ENCODE measurements around the gene SLC2A5. TPM values are rescaled to one million over a fixed set of nuclear protein-coding genes. Genes with fewer than 3 reads are reported as not detected.
A peak's percentile ranks its signal among the peaks of the same experiment; 100 is the strongest.
"Not testable (repeated sequence)": the region's sequence is repeated elsewhere in the genome, so short reads cannot be mapped to it uniquely, and the experiment has no call there.

SLC2A5 gene, protein sequence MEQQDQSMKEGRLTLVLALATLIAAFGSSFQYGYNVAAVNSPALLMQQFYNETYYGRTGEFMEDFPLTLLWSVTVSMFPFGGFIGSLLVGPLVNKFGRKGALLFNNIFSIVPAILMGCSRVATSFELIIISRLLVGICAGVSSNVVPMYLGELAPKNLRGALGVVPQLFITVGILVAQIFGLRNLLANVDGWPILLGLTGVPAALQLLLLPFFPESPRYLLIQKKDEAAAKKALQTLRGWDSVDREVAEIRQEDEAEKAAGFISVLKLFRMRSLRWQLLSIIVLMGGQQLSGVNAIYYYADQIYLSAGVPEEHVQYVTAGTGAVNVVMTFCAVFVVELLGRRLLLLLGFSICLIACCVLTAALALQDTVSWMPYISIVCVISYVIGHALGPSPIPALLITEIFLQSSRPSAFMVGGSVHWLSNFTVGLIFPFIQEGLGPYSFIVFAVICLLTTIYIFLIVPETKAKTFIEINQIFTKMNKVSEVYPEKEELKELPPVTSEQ
- polyA plus RNA-seq (2013, experiment 1 of 2; ENCODE audit: insufficient read length), result 0.11 TPM
- 0.44 TPM for polyA plus RNA-seq (2013, experiment 2 of 2; ENCODE audit: insufficient read length)

DNA sequence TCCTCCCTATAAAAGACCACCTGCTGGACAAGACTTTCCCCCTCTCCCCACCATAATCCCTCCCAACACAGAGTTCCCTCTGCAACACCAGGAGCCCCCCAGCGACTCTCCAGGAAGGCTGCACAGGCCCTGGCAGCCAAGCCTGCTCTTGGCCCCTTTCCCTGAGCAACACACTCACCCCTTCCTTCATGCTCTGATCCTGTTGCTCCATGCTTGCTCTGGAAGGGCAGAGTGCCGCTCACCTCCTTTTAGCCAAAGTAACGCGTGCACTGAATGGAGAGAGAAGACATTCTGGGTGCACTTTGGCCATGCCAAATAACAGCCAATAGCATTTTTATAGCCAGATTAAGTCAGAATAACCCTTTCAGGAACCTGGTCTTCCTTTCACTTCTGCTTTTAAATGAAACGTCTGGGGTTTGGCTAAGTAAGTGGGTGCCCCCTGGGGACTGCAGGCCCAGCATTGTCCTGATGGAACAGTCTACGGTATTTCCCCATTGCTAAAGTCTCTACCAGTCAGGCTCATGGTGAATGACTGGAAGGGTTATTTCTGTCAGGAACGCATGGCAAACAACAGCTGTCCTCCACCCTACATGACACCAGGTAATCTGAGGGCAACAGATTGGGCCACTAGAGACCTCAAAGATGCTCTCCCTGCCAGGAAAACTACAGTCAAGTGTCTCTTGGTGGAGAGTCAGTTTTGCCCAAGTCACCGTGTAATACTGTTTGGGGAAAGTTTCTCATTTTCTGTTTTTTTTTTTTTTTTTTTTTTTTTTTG, at the start of gene SLC2A5:
Gene SLC2A5 (minus strand): TSS at position 310 of the 775 bp plus-strand sequence. CDS start 99 bp downstream, at position 211.
- DNase-seq, result no peak

DNA sequence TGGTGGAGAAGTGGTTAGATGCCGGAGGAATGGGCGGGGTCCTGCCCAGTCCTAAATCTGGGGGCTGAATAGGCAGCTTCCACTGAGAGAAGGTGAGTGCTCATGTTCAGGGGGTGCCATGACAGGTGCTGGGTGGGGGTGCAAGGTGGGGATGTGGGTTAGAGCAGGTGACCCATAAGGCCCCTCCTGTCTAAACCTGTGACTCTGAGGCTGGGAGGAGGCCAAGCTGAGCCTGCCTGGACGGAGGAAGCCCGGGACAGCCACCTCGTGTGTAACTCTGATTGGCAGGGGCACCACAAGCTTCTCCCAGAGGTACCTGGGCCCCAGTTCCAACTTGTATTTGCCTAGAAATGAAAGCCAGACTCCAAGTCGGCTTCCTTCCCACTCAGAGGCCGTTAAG, 48.8 kb upstream of the SLC2A5 start:
- no peak for DNase-seq

DNA sequence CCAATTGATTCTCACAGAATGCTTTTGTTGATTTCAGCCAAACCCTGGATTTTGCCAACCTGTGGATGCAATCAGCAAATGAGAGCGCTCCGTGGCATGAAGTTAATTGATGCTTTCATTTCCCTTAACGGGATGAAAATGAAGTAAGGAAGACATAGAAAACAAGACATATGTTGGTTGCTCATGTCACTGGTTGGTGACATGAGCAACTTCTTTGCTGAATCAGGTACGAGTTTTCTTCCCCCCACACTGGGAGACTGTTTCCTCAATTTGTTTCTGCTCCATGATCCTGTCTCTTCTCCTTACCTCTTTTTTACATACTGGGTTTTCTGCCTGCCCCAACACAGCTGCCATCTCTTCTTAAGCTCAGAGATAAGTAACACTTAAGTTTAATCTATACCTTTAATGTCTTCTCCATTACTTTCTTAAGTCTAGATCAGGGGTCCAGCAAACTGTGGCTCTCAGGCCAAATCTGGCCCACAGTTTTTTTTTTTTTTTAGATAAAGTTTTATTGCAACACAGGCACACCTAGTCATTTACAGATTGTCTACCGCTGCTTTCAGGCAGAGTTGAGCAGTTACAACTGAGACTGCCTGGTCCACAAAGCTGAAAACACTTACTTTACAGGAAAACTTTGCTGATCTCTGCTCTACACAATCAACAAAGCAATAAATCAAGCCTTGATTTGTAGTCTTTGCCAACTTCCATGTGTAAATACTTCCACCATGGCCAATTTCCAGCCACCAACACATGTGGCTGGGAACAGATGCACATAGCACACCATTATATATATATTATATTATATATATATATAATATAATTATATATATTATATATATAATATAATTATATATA, 46.1 kb upstream of the SLC2A5 start:
- DNase-seq, result no peak

DNA sequence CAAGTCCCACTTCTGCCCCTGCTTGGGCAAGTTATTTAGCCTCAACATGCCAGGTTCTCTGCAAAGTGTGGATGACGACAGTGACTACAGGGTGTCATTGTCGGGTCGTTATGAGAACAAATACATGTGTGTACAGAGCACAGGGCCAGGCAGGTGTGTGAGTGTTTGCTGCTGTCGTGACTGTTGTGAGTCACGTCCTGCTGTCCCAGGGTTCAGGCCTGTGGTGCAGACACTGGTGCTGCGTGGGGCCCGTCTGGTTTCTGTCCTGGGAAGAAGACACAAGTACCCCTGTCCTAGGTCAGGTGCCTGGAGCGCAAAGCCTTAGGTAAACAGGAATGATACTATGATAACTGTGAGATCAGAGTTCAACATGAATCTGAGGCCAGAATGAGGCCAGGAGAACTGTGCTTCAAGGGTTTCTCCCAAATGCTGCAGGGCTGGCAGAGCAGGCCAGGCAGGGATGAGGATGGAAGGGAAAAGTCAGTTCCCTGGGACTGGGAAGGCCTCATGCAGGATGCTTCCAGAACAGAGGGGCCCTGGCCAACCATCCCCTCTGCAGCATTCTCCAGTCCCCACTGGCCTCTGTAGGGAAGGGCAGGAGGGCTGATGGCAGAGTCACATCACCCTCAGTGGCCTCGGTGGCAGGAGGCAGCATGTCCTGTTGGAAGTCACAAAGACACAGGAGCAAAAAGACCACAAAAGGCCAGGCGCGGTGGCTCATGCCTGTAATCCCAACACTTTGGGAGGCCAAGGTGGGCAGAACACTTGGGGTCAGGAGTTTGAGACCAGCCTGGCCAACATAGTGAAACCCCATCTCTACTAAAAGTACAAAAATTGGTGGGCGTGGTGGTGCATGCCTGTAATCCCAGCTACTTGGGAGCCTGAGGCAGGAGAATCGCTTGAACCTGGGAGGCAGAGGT, 43.8 kb upstream of the SLC2A5 start:
- no peak for DNase-seq

DNA sequence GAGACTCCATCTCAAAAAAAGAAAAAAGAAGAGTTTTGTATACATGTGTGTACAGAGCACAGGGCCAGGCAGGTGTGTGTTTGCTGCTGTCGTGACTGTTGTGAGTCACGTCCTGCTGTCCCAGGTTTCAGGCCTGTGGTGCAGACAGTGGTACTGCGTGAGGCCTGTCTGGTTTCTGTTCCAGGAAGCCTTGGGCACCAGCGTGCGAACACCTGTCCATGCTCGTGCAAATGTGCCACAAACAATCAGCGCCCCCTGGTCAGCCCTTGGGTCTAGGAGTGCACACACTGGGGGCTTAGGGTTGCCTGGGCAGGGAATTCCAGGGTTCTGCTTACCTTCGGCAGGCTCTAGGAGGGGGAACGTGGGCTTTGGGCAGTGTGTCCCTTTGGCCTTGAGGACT, 42.5 kb upstream of the SLC2A5 start:
- no peak for DNase-seq

DNA sequence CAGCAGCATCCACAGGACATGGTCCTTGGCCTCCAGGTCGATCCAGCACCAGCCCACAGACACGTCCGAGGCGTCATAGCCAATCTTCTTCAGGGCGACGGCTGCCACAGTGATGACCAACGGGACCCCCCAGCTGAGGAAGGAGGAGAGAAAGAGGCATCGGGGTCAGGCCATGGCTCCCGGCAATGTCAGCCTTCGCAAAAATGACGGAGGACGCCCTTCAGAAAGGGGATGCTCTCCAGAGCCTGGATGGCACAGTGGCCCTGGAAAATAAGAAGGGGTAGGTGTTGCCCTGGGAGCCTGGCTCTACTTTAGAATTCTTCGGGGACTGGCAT, 41.9 kb upstream of the SLC2A5 start:
- no peak for DNase-seq

DNA sequence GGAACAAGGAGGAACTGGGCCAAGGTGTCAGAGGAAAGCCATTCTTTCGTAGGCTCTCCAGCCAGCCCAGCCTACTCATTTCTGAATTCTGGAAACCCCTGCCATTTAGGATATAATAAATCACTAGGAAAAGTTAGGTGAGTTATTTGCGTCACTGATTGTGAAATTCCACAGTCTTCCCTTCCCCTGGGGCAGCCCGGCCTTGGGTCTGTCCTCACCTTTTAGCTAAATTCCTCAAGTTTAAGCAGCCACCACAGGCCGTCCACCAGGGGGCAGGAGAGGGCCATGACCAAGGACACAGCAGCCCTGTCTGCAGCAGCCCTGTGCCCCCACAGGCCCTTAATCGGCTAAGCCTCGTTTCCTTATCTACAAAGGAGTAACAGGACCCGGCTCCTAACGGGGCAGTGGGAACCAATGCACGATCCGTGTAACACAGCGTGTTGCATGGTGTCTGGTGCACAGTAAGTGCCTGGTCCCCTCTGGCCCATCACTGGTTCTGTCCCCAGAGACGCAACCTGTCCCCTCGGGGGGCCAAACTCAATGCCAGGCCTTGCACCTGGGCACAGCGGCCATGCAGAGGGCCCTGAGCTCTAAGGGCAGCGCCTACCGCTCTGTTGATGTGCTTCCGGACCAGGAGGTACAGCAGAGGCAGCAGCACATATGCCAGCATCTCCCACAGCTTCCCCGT, 41.4 kb upstream of the SLC2A5 start:
- peak; percentile 74 for DNase-seq

DNA sequence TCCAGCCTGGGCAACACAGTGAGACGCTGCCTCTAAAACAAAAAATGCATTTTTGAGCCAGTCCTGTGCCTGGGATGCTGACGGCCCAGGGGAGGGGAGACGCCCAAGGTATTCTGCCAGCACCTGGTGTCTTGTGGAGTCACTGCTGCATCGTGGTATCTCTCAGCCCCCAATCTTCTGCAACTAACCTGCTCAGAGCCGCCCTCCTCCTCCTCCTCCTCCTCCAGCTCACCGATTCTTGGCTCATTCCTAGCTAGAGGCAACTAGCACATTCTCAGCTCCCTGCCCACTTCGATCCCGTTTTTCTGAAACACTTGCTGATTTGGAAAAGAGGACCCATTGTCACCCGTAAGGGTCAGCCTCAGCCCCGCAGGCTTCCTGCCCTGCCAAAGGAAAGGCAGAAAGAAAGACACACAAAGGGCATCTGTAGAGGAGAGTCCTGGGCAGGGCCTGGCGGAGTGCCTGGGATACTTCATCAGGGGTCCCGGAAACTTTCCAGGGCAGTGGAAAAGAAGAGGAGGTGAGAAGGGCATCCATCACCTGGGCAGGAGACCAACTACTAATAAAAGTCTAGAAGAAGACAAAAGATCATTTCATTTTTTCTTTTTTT, 38.7 kb upstream of the SLC2A5 start:
- DNase-seq, result no peak

DNA sequence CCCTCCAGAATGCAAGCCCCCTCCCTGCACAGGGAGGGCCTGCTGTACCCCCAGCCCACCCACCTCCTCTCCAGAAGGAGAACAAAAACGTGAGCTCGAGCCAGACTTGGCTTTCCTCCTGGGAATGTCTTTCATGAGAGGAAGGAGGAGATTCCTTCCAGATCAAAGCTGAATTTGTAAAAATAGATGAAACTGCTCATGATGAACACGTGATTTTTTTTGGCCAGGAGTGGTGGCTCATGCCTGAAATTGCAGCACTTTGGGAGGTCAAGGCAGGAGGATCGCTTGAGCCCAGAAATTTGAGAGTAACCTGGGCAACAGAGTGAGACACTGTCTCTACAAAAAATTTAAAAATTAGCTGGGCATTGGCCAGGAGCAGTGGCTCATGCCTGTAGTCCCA, 37.7 kb upstream of the SLC2A5 start:
- DNase-seq, result no peak

DNA sequence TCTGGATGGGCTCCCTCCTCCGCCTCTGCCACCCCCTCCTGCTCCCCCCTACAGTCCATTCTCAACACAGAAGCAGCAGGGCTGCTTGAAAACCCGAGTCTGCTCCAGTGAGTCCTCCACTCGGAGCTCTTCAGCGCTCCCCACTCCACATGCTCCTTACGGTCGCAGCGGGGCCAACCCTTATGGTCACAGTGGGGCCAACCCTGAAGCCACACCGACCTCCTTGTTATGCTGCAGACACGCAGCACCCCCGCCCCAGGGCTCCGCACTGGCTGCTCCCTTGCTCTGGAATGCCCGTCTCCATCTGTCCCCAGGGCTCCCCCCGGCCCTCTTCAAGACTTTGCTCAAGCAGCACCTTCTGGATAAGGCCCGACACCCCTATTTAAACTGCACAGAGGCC, 36.9 kb upstream of the SLC2A5 start:
- no peak for DNase-seq

DNA sequence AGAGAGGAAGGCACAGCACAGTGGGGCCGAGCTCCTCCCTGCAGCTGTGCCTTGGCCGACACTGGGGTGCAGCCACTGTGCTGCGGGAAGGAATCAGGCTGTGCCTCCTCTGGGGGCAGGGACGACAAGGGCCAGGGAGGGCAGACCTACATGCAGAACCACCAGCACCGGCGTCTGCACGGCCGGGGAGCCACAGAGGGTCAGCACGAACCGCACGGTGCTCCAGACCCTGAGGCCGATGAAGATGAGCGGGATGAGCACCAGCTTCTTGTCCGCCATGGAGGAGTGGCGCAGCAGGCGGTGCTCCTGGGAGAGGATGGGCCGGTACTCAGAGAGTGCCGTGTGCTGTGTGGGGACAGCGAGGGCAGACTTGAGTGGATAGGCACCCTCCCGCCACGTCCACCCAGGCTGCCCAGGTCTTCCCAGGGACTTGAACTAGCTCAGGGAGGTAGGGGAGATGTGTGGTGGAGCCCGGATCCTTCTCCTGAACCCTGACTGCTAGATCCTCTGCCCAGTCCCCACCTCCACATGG, 36.0 kb upstream of the SLC2A5 start:
- DNase-seq, result no peak

DNA sequence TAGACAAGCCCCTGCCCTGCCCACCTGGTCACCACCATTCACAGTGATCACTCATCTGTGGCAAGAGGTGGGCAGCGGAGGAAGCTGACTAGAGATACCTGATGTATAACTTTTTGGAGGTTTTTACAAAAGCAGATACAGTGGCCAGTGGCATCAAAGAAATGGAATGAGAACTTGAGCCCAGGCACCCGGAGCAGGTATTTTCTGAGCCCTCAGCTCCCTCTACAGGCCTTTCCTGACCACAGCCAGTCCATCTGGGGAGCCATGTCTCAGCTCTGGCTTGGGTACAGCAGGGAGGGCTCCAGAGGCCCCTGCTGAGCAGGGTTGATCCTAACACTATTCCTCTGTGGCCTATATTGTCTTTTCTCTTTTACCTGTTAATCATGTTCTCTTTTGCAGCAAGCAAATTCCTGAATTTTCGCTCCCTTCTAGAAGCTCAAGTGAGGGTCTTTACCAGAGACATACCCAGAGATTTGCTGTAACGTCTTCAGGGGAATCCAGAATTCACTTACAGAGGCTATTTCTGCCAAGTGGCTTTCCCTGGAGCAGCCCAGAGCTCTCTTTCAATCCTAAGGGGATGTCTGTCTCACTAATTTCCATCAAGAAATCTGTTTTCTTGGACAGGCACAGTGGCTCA, 32.2 kb upstream of the SLC2A5 start:
- peak; percentile 48 for DNase-seq

DNA sequence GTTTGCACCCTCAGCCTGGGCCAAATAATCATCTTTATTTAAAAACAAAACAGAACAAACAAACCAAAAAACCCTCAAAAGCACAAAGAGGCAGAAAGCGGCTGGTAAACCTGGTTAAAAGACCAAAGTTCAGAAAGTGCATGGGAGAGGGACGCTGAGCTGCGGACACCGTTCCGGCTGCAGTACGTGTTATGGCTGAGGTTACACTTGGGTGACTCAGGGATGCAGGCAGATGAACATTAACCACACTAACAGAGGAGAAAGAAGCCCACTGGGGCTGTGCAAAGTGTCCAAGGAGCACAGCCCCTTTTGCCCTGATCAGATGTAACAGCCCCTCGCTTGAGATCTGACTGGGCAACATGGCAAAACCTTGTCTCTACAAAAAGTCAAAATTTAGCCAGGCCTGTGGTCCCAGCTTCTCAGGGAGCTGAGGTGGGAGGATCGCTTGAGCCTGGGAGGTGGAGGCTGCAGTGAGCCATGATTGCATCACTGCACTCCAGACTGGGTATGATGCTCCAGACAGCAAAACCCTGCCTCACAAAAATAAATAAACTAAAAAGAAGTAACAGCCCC, 31.1 kb upstream of the SLC2A5 start:
- no peak for DNase-seq

DNA sequence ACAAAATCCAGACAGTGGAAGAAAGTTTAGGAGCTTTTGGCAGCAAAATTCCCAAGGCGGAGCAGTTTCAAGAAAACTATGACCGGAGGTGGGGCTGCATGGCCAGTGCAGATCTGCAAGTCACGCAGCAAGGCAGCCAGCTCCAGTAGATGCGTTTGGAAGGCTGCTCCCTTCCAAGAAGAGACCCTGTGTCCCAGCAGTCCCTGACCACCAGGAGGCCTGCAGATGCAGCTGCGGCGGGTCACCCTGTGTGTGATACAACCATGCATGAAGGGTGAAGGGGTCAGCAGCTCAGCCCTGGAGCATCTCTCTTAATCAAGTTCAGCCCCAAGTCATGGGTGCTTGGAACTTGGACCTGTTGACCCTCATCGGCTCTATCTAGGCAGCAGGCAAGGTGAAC, 30.1 kb upstream of the SLC2A5 start:
- no peak for DNase-seq

DNA sequence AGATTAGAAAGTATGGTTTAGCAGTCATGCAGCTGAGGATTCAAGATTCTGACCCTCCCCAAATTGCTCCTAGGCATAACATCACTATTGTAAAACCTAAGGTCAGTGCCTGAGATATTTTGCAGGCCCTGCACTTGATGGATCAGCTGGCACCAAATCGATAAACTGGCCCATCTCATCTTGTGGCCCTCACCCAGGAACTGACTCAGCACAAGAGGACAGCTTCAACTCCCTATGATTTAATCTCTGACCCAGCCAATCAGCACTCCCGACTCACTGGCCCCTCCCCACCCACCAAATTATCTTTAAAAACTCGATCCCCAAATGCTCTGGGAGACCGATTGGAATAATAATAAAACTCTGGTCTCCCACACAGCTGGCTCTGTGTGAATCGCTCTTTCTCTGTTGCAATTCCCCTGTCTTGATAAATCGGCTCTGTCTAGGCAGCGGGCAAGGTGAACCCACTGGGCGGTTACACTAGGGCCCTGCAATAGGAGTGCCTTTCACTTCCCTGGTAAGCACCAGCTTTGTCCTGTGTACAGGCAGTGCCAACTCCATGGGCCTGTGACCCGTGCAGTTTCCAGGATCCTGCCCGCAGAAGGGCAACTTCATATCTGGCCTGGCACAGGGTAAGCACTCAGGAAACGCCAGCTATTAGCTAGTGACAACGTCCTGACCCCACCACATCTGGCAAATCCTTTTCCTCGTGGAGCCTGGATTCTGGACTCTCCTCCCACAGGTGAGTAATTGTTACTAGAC, 28.7 kb upstream of the SLC2A5 start:
- DNase-seq, result no peak

DNA sequence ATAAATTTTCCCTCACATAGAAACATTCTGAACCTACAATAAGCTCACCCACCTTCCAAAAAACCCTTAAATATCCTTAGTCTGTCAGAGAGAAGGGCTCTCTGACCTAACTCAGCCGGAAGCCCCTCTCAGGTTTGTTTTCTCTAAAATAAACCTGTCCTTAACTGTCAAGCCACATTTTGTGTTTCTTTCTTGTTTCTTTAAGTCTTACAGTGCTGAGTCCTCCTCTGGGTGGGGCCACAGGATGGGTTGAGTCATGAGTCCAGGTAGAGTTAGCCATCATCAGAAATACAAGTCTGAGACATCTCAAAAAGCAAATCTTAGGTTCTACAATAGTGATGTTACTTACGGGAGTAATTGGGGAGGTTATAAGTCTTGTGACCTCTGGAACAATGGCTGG, 26.4 kb upstream of the SLC2A5 start:
- DNase-seq, result no peak

DNA sequence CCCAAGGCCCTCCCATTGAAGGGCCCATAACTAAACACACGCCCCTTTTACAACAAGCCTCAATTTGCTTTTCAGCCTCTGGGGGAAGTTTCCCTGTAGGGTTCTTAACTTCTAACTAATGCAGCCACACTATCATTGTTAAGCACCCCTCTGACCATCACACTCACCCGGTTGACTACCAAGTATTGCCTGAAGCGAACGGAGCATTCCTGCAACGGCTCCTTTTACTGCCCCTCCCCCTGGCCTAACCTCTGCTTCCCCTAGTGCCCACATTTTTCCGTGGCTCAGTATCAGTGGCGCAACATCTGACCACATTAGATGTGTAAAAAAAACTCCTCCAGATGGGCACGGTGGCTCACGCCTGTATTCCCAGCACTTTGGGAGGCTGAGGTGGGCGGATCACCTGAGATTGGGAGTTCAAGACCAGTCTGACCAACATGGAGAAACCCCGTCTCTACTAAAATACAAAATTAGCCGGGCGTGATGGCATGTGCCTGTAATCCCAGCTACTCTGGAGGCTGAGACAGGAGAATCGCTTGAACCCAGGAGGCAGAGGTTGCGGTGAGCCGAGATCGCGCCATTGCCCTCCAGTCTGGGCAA, 24.7 kb upstream of the SLC2A5 start:
- DNase-seq, result not testable (repeated sequence)

DNA sequence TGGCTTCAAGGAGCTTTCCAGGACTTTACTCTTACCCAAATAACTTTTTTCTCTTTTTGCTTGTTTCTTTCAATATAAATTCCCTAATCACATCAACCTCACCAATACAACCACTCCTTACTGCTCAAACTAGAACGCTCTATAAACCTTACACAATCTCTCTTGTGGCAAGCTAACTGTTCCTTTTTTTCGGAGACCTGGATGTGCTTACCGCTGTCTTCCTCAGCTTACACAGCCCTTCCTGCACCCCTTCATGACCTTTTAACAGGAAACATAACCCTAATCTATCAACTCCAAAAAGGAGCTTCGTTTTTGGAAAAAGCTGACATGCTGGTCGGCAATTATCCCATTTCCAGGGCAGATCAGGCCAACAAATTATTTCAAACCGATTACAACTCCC, 24.1 kb upstream of the SLC2A5 start:
- DNase-seq, result no peak
